Hepatocyte (in vitro differentiated cells): ENCODE results near the gene FILIP1L. TPM values are rescaled to one million over a fixed set of nuclear protein-coding genes. Genes with fewer than 3 reads are reported as not detected.

Source experiments
- DNase-seq: peaks from one replicate; pipeline ENCODE4 v3.0.0-alpha.2; 2016; ENCODE audit warnings: low spot score
- H2AFZ ChIP-seq: fragments of 200-600 bp; sonication (generic); 2 replicates; pipeline ENCODE4 v1.6.0; 2016; ENCODE audit warnings: antibody characterized with exemption, mild to moderate bottlenecking
- H3K27ac ChIP-seq: fragments of 200-600 bp; sonication (generic); 2 replicates; pipeline ENCODE4 v1.5.1; 2016; ENCODE audit warnings: mild to moderate bottlenecking
- H3K27me3 ChIP-seq: fragments of 200-600 bp; sonication (generic); 2 replicates; pipeline ENCODE4 v1.6.1; 2016
- H3K36me3 ChIP-seq: fragments of 200-600 bp; sonication (generic); replicated peaks from 2 replicates; pipeline ENCODE4 v1.5.1; 2016; ENCODE audit warnings: low read depth; ENCODE audit not compliant: insufficient read depth
- H3K4me1 ChIP-seq: fragments of 200-600 bp; sonication (generic); 2 replicates; pipeline ENCODE4 v1.5.1; 2016; ENCODE audit warnings: mild to moderate bottlenecking, moderate library complexity; ENCODE audit not compliant: insufficient read depth
- H3K4me2 ChIP-seq: fragments of 200-600 bp; sonication (generic); 2 replicates; pipeline ENCODE4 v1.6.0; 2016
- H3K4me3 ChIP-seq: fragments of 200-600 bp; sonication (generic); 2 replicates; pipeline ENCODE4 v1.5.1; 2016; ENCODE audit warnings: mild to moderate bottlenecking
- H3K79me2 ChIP-seq: fragments of 200-600 bp; sonication (generic); 2 replicates; pipeline ENCODE4 v1.6.0; 2017; ENCODE audit warnings: mild to moderate bottlenecking
- H3K9me2 ChIP-seq: fragments of 200-600 bp; sonication (generic); replicated peaks from 2 replicates; pipeline ENCODE4 v1.6.0; 2017; ENCODE audit warnings: mild to moderate bottlenecking; ENCODE audit not compliant: insufficient read depth
- H3K9me3 ChIP-seq: fragments of 200-600 bp; sonication (generic); 2 replicates; pipeline ENCODE4 v1.5.1; 2016; ENCODE audit warnings: low read depth, mild to moderate bottlenecking
- H4K20me1 ChIP-seq: fragments of 200-600 bp; sonication (generic); 2 replicates; pipeline ENCODE4 v1.6.0; 2016; ENCODE audit warnings: mild to moderate bottlenecking; ENCODE audit not compliant: insufficient read depth, poor library complexity, severe bottlenecking
- EZH2 ChIP-seq: fragments of 200-600 bp; sonication (generic); IDR thresholded peaks from 2 replicates; pipeline ENCODE4 v1.6.1; 2016; ENCODE audit warnings: antibody characterized with exemption, mild to moderate bottlenecking, borderline replicate concordance
- EZH2phosphoT487 ChIP-seq: fragments of 200-600 bp; sonication (generic); IDR thresholded peaks from one replicate; pipeline ENCODE4 v1.6.1; 2018; ENCODE audit warnings: antibody characterized with exemption, mild to moderate bottlenecking, low read depth, moderate library complexity; ENCODE audit not compliant: unreplicated experiment, severe bottlenecking
- WGBS: methylation state at CpG from one replicate; pipeline ENCODE4 v1.1.6; 2016; ENCODE audit warnings: low lambda C conversion rate; ENCODE audit errors: missing lambda C conversion rate; 5-methylcytosine and 5-hydroxymethylcytosine counted together
- polyA plus RNA-seq: library from polyadenylated mRNA; unstranded; fragments of >200 nt; fragmentation: Nextera tagmentation; extraction: Ambion mirVana; gene quantifications from 2 replicates; pipeline ENCODE4 v1.2.1, GENCODE V29; 2016
- total RNA-seq: library from RNA; depleted of rRNA; stranded (reverse); fragments of >200 nt; gene quantifications from 2 replicates; pipeline ENCODE4 v1.2.3, GENCODE V29; 2014
- TF ChIP-seq, protein P1 (sequence below): fragments of 200-600 bp; sonication (generic); IDR thresholded peaks from 2 replicates; pipeline ENCODE4 v1.5.1; 2016; ENCODE audit warnings: antibody characterized with exemption, mild to moderate bottlenecking; ENCODE audit not compliant: poor library complexity

The FILIP1L gene
- total and polyA plus RNA-seq, 2 experiments from 2014 or later: 48.2 to 49.4 TPM

GRCh38 chr3:100010087-100010417 is 104.2 kb downstream of the FILIP1L start:
- 100% methylated on average over 1 of the region's 1 CpG for WGBS
- H3K79me2 ChIP-seq: no peaks in the 10 kb centered on the region

GRCh38 chr3:100009276-100010086 is 104.8 kb downstream of the FILIP1L start:
- Histone ChIP-seq H3K4me1 (peaks cover 7% of the 10 kb centered on the region), H3K9me3 (no peaks in the 10 kb centered on the region), H3K27me3 (no peaks in the 10 kb centered on the region), H3K79me2 (no peaks in the 10 kb centered on the region), H3K36me3 (no peaks in the 10 kb centered on the region), H3K4me2 (no peak overlapping the region), H3K4me3 (no peak overlapping the region), H2AFZ (no peak overlapping the region), H3K27ac (no peak overlapping the region), H3K9me2 (no peaks in the 10 kb centered on the region), H4K20me1 (no peaks in the 10 kb centered on the region)
- TF ChIP-seq EZH2: no peak
- TF ChIP-seq, protein P1, sequence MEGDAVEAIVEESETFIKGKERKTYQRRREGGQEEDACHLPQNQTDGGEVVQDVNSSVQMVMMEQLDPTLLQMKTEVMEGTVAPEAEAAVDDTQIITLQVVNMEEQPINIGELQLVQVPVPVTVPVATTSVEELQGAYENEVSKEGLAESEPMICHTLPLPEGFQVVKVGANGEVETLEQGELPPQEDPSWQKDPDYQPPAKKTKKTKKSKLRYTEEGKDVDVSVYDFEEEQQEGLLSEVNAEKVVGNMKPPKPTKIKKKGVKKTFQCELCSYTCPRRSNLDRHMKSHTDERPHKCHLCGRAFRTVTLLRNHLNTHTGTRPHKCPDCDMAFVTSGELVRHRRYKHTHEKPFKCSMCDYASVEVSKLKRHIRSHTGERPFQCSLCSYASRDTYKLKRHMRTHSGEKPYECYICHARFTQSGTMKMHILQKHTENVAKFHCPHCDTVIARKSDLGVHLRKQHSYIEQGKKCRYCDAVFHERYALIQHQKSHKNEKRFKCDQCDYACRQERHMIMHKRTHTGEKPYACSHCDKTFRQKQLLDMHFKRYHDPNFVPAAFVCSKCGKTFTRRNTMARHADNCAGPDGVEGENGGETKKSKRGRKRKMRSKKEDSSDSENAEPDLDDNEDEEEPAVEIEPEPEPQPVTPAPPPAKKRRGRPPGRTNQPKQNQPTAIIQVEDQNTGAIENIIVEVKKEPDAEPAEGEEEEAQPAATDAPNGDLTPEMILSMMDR: no peak
- no peak for TF ChIP-seq EZH2phosphoT487
- WGBS: 71% methylated on average over 5 of the region's 5 CpGs
- no peak for DNase-seq

More at GRCh38 chr3:100010087-100010417, 104.2 kb downstream of the FILIP1L start:
- Histone ChIP-seq H3K4me3 (no peak overlapping the region), H3K27ac (no peak overlapping the region), H3K4me1 (peaks cover 7% of the 10 kb centered on the region), H3K9me2 (no peaks in the 10 kb centered on the region), H3K36me3 (no peaks in the 10 kb centered on the region), H3K4me2 (no peak overlapping the region), H3K9me3 (peaks cover 1% of the 10 kb centered on the region), H4K20me1 (no peaks in the 10 kb centered on the region), H2AFZ (no peak overlapping the region), H3K27me3 (no peaks in the 10 kb centered on the region)
- no peak for DNase-seq
- TF ChIP-seq EZH2: no peak

GRCh38 chr3:100008081-100008698 is 106.1 kb downstream of the FILIP1L start:
- Histone ChIP-seq H3K9me3 (no peaks in the 10 kb centered on the region), H3K9me2 (no peaks in the 10 kb centered on the region), H2AFZ (no peak overlapping the region), H3K79me2 (no peaks in the 10 kb centered on the region), H3K4me2 (no peak overlapping the region), H4K20me1 (no peaks in the 10 kb centered on the region), H3K27me3 (no peaks in the 10 kb centered on the region), H3K4me3 (no peak overlapping the region), H3K4me1 (peaks cover 16% of the 10 kb centered on the region), H3K36me3 (no peaks in the 10 kb centered on the region), H3K27ac (no peak overlapping the region)
- TF ChIP-seq, protein P1: no peak
- no peak for TF ChIP-seq EZH2
- no peak for TF ChIP-seq EZH2phosphoT487
- DNase-seq: no peak

GRCh38 chr3:100007313-100007712 is 107.0 kb downstream of the FILIP1L start:
- Histone ChIP-seq H2AFZ (no peak overlapping the region), H3K4me2 (no peak overlapping the region), H3K27me3 (no peaks in the 10 kb centered on the region), H3K9me2 (no peaks in the 10 kb centered on the region), H3K36me3 (no peaks in the 10 kb centered on the region), H3K9me3 (no peaks in the 10 kb centered on the region), H3K4me3 (no peak overlapping the region), H3K79me2 (no peaks in the 10 kb centered on the region), H3K27ac (no peak overlapping the region), H4K20me1 (no peaks in the 10 kb centered on the region), H3K4me1 (peaks cover 21% of the 10 kb centered on the region)
- TF ChIP-seq EZH2 (no peak), EZH2phosphoT487 (no peak)
- TF ChIP-seq, protein P1: no peak
- no peak for DNase-seq
- WGBS: 93% methylated on average over 3 of the region's 3 CpGs
